Stimulated activated memory B cell treated with anti-CD40 and anti-IgM and Interleukin-4, amounts not matched to agents 10 μg/mL and 1 μg/mL and 100 μg/mL, for 72 hours (primary cell): ENCODE measurements around the gene MELTF.

ENCODE experiments used
- ATAC-seq: fragments of 150-1000 bp; cut with Tn5 transposase; 2 replicates; pipeline ENCODE4 v1.10.0; 2021
- H3K27ac Mint-ChIP-seq: one replicate; pipeline ENCODE4 v1.8.0; 2022; ENCODE audit warnings: mild to moderate bottlenecking, mixed read lengths
- H3K27me3 Mint-ChIP-seq: one replicate; pipeline ENCODE4 v1.8.0; 2022; ENCODE audit warnings: mixed read lengths
- H3K36me3 Mint-ChIP-seq: one replicate; pipeline ENCODE4 v1.8.0; 2022; ENCODE audit warnings: mixed read lengths
- H3K4me1 Mint-ChIP-seq: one replicate; pipeline ENCODE4 v1.8.0; 2022; ENCODE audit warnings: mixed read lengths
- H3K4me3 Mint-ChIP-seq: one replicate; pipeline ENCODE4 v1.8.0; 2022; ENCODE audit warnings: mild to moderate bottlenecking, moderate library complexity, mixed read lengths
- H3K9me3 Mint-ChIP-seq: one replicate; pipeline ENCODE4 v1.8.0; 2022; ENCODE audit warnings: mixed read lengths

MELTF gene

DNA sequence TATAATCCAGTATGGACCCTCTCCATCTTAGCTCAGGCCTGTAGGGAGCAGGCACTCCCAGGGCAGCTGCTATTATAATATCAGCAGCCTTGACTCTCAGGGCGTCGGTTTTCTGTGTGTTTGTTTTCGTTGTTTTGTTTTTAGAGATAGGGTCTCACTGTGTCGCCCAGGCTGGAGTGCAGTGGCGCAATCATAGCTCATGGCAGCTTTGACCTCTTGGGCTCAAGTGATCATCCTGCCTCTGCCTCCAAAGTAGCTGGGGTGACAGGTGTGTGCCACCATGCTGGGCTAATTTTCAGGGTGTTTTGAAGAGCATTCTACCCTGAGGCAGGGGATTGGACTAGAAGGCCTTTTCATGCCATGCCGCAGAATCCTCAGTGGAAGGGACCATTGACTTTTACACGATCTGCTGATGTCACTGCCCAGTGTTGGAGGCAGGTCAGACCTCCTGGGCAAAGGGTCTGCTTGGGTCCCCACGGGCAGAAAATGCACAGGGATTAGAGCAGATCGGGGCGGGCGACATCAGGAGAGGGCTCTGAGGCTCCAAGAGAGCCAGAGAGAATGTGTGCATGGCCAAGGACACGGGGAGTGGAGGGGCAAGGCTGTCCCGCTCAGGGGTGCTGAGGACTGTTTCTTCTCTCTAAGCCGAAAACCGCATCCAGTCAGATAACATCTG lies 7.8 kb downstream of the MELTF start:
- no peak for ATAC-seq
- Mint-ChIP-seq H3K9me3 (no peaks in the 10 kb centered on the region), H3K27ac (peak overlapping the region; percentile 90), H3K36me3 (peaks cover 25% of the 10 kb centered on the region), H3K27me3 (peaks cover 26% of the 10 kb centered on the region), H3K4me3 (no peak overlapping the region), H3K4me1 (peaks cover 44% of the 10 kb centered on the region)

DNA sequence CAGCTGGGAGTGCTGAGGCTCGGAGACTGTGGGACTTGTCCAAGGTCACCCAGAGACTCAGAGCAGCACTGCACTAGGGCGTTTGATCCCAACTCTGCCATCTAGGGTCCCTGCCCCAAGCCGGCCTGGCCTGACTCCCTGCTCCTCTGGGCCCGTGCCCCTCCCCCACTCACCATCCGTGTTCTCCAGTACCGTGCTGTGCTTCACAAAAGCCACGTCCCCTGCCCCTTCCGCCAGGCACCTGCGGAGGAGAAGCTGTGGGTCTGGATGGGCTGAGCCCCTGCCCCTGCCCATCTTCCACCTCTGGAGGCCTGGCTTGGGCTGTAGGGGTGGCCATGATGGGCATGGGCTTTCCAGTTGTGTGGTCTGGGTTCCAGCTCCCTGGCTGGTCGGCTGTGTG lies 8.4 kb downstream of the MELTF start:
- Mint-ChIP-seq H3K27ac (peak overlapping the region; percentile 41), H3K4me3 (no peak overlapping the region), H3K9me3 (no peaks in the 10 kb centered on the region), H3K36me3 (peaks cover 19% of the 10 kb centered on the region), H3K4me1 (peaks cover 44% of the 10 kb centered on the region), H3K27me3 (peaks cover 21% of the 10 kb centered on the region)
- no peak for ATAC-seq

DNA sequence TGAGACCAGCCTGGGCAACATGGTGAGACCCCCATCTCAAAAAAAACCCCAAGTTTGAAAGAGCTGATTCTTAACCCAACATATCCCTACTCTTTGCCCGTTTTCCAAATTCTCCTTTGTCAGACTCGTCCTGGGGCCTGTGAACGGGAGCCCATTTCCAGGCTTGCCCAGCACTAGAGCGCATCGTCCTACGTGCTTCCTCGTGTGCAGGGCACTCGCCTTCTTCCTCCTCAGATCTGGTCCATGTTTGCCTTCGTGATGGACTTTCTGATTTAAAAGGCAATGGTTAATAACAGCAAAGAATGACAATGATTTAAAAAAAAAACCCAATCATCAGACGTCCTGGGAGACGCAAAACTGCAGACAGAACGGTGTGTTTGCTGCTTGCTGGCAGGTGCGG lies 10.1 kb downstream of the MELTF start:
- H3K4me1 Mint-ChIP-seq: peaks cover 32% of the 10 kb centered on the region
- no peak overlapping the region for H3K27ac Mint-ChIP-seq
- peaks cover 12% of the 10 kb centered on the region for H3K27me3 Mint-ChIP-seq
- H3K9me3 Mint-ChIP-seq: no peaks in the 10 kb centered on the region
- ATAC-seq: no peak
- H3K4me3 Mint-ChIP-seq: no peak overlapping the region
- H3K36me3 Mint-ChIP-seq: peaks cover 2% of the 10 kb centered on the region

DNA sequence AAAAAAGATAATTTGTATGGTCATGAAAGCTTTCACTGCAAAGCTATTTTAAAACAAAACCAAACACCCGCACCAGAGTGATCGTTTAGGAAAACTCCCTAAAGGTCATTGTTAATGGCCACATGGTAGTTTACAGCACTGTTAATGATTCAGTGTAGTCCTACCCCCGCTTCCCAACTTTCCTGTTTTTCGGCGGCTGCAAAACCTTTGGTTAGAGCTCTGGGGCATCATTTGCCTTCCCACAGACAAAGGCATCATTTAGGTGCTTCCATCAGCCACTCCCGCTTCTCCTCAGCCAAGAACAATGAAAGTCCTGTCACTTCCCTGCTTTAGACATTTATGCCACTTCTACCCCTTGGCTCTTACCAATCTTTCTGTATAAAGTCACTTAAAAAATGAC lies 10.6 kb downstream of the MELTF start:
- no peak for ATAC-seq
- no peaks in the 10 kb centered on the region for H3K36me3 Mint-ChIP-seq
- H3K27ac Mint-ChIP-seq: no peak overlapping the region
- no peak overlapping the region for H3K4me3 Mint-ChIP-seq
- no peaks in the 10 kb centered on the region for H3K9me3 Mint-ChIP-seq
- H3K27me3 Mint-ChIP-seq: peaks cover 9% of the 10 kb centered on the region
- H3K4me1 Mint-ChIP-seq: peaks cover 28% of the 10 kb centered on the region

DNA sequence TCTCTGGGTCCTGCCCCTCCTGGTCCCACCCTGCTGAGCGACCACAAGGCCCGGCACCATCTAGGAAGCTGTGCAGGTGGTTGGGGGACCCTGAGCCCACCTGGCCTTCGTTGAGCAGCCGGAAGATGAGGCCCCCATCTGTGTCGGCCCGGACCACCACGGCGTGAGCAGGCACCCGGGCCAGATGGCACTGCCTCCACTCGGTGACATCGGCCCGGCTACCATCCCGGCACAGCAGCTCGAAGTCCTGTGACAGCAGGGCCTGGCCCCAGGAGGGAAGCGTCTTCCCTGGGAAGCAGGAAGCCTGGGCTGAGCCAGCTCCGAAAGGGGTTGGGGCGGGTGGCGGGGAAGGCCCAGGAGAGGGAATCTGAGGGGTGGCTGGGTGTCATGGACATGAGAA lies 12.6 kb downstream of the MELTF start:
- Mint-ChIP-seq H3K27me3 (peaks cover 9% of the 10 kb centered on the region), H3K27ac (no peak overlapping the region), H3K9me3 (no peaks in the 10 kb centered on the region), H3K4me1 (peaks cover 8% of the 10 kb centered on the region), H3K36me3 (no peaks in the 10 kb centered on the region), H3K4me3 (no peak overlapping the region)
- ATAC-seq: no peak

DNA sequence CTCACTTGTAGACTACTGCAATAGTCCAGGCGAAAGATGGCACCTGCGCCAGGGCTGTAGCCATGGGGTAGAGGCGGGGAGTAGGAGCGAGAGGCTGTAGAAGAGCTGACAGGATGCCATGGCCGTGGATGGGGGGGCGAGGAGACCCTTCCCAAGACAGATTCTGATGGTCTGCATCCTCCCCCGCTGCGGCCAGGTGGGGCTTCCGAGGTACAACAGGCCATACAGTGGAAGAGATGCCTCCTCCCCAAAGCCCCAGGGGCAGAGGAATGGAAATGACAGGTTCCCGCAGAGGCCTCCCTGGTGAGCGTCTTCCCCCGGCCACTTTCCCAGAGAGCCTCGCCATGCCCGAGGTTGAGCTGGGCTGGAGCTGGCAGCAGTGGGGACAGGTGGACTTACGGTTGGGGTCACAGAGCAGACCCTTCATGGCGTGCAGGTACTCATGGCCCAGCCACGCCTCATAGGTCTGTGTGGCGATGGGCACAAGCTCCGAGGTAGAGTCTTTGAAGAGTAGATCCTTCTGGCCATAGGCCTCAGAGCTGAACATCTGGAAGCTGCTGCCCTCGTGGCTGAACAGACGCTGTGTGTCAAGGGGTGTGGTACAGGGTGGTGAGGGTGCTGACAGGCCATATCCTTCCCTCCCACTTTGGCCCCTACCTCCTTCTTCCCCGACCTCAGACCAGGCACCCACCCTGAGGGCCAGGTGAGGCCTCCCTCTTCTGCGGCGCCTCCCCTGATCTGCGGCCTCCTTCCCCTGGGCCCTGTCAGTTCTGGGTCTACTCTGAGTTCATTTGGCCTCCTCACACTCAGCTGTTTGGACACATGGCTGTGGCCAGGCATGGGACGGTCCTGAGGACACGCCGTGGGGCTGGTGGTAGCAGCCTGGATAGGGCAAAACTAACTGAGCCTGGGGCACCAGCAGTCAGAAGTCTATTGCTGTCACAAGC lies 13.6 kb downstream of the MELTF start:
- Mint-ChIP-seq H3K9me3 (no peaks in the 10 kb centered on the region), H3K36me3 (no peaks in the 10 kb centered on the region), H3K27me3 (peaks cover 12% of the 10 kb centered on the region), H3K4me1 (peaks cover 1% of the 10 kb centered on the region), H3K27ac (no peak overlapping the region), H3K4me3 (no peak overlapping the region)
- peak; percentile 32 for ATAC-seq

DNA sequence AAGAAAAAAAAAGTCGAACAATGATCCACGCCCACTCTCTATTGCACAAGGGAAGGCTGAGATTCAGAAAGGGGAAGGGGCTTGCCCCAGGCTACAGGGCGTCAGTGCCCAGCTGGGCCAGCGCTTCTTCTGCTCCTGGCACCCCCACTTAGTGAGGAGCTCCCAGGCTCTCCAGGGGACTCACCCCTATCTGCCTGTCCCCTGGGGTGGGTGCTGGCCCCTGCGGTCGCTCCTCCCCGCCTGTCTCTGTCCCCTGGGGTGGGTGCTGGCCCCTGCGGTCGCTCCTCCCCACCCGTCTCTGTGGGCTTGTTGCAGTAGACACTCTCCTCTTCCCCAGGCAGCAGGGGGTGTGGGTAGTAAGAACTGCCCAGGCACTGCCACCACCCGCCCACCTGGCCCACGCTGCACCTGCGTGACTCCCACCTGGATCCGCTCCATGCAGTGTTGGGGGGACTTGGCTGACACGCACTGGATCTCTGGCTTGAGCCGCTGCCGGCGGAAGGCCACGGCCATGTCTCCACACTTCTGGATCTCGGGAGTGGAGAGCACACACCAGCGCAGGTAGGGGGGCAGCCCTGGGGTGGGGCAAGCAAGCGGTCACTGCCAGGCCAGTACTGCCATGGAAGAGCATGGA lies 14.6 kb downstream of the MELTF start:
- Mint-ChIP-seq H3K36me3 (no peaks in the 10 kb centered on the region), H3K27me3 (peaks cover 22% of the 10 kb centered on the region), H3K9me3 (no peaks in the 10 kb centered on the region), H3K27ac (no peak overlapping the region), H3K4me1 (peaks cover 6% of the 10 kb centered on the region), H3K4me3 (no peak overlapping the region)
- peak; percentile 31 for ATAC-seq

DNA sequence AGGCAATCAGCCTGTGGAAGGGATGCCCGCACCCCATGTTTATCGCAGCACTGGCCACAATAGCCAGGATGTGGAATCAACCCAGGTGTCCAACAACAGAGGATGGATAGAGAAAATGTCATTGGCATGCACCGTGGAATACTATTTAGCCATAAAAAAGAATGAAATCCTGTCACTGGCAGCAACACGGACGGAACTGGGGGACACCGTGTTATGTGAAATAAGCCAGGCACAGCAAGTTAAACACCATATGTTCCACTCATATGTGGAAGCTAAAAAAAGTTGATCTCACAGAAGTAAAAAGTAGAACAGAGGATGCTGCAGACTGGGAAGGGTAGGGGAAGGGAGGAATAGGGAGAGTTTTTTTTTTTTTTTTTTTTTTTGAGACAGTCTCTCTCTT lies 15.6 kb downstream of the MELTF start:
- no peak for ATAC-seq
- Mint-ChIP-seq H3K36me3 (no peaks in the 10 kb centered on the region), H3K9me3 (no peaks in the 10 kb centered on the region), H3K27me3 (peaks cover 28% of the 10 kb centered on the region), H3K27ac (no peak overlapping the region), H3K4me3 (no peak overlapping the region), H3K4me1 (peaks cover 6% of the 10 kb centered on the region)

DNA sequence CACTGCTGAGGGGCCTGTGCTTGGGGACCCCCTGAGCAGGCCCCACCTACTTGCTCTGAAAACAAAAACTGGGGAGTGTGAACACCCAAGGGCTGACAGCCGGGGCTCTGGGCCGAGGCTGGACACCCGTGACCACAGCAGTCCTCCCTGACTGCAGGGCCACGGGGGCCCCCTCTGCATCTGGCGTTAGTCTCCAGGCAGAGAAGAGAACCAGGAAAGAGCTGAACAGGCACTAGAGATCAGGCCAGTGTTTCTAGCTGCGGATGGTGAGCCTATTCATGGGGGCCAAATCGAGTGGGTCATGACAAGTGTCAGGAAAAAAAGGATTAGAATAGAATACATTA lies 17.1 kb downstream of the MELTF start:
- Mint-ChIP-seq H3K4me1 (peaks cover 6% of the 10 kb centered on the region), H3K36me3 (no peaks in the 10 kb centered on the region), H3K27me3 (peaks cover 32% of the 10 kb centered on the region), H3K4me3 (no peak overlapping the region), H3K9me3 (no peaks in the 10 kb centered on the region), H3K27ac (no peak overlapping the region)
- no peak for ATAC-seq

DNA sequence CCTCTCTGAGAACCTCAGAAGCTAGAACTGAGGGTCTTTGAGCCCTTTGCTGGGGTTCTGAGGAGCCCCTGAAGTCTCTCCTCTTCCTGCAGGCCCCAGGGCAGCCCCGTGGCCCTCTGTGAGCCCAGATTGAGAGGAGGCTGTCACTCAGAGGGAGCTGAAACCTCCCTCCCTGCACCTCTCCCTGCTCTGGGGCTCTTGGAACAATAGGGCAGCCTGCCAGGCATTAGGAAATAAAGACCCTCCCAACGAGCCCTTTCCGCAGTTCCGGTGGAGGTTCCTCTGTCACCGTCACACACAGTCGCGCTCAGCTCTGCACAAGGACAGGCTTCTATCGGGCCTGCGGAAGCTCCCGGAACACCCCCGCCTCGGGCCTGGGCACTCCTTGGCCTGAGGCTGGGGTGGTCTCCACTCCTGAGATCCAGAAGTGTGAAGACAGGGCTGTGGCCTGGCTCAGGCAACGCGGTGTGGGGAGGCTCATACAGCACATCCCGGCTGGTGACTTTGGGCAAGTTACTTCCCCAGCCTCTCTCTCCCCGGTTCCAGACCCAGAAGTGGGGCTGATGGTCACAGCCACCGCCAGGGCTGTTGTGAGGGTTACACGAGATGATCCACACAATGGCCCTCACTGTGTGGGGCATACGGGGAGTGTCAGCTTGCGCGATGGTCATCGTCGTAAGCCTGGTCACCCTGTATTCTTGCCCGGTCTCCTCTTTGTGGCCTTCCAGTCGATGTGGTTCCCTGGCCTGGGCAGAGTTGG lies 17.7 kb downstream of the MELTF start:
- H3K9me3 Mint-ChIP-seq: no peaks in the 10 kb centered on the region
- peaks cover 32% of the 10 kb centered on the region for H3K27me3 Mint-ChIP-seq
- H3K4me3 Mint-ChIP-seq: no peak overlapping the region
- H3K27ac Mint-ChIP-seq: peak overlapping the region; percentile 31
- H3K4me1 Mint-ChIP-seq: peaks cover 6% of the 10 kb centered on the region
- no peak for ATAC-seq
- no peaks in the 10 kb centered on the region for H3K36me3 Mint-ChIP-seq

DNA sequence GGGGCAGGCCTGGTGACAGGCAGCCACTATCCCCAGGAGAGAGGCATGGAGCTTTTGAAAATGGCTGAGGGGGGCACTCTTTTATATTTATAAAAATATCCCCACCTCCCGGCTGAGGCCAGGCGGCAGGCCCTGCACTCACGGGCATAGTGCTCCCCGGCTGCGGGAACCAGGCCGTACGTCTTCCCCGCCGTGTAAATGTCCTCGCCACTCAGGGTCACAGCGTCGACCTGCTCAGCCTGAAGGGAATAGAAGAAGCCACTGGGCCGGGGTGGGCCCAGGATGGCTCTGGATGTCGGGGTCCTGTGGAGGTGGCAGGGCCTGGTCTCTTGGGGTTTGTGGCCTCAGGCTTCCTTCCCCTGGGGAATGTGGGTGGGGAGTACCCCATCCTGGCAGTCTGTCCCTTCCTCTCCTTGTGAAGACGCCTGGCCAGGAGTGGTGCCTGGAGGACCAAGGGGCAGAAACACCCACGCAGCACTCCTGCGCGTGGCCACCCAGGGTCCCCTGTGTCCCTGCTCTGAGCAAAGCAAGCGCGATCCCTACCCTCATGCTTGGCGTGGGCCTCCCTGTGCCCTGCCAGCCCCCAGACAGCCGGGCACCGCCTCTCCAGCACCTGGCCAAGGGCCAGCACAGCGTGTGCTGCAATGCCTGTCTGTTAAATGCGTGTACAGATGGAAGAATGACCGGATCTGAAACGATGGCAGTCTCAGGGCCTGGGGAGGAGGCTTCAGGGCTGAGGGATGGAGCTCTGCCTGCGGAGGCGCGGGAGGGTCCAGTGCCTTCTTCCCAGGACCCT lies 18.9 kb downstream of the MELTF start:
- Mint-ChIP-seq H3K9me3 (no peaks in the 10 kb centered on the region), H3K27me3 (peaks cover 39% of the 10 kb centered on the region), H3K36me3 (peaks cover 5% of the 10 kb centered on the region), H3K27ac (peak overlapping the region; percentile 31), H3K4me3 (no peak overlapping the region), H3K4me1 (peaks cover 6% of the 10 kb centered on the region)
- no peak for ATAC-seq

DNA sequence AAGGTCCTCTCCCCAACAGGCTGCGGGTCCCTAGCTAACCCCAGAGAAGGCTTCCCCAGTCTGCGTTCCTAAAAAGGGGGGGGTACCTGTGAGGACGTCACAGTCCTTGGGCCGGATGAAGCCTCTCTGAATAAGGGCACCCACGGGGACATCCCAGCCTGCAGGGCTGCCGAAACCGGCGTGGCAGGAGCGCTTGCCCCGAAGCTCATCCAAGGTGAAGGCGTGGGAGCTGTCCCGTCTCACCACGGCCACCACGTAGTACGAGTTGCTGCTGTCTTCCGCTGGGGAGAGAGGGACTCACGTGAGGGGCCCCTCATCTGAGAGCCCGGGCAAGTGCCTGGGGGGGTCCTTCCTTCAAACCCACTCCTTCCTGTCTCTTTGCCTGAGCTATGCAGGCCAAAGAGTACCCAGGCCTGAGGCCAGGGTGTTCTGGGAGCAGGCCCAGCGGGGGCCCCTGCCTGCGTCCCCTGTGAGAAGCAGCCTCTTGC lies 20.0 kb downstream of the MELTF start:
- Mint-ChIP-seq H3K4me3 (no peak overlapping the region), H3K4me1 (peaks cover 7% of the 10 kb centered on the region), H3K9me3 (no peaks in the 10 kb centered on the region), H3K27ac (no peak overlapping the region), H3K27me3 (peaks cover 42% of the 10 kb centered on the region), H3K36me3 (peaks cover 14% of the 10 kb centered on the region)
- ATAC-seq: no peak

DNA sequence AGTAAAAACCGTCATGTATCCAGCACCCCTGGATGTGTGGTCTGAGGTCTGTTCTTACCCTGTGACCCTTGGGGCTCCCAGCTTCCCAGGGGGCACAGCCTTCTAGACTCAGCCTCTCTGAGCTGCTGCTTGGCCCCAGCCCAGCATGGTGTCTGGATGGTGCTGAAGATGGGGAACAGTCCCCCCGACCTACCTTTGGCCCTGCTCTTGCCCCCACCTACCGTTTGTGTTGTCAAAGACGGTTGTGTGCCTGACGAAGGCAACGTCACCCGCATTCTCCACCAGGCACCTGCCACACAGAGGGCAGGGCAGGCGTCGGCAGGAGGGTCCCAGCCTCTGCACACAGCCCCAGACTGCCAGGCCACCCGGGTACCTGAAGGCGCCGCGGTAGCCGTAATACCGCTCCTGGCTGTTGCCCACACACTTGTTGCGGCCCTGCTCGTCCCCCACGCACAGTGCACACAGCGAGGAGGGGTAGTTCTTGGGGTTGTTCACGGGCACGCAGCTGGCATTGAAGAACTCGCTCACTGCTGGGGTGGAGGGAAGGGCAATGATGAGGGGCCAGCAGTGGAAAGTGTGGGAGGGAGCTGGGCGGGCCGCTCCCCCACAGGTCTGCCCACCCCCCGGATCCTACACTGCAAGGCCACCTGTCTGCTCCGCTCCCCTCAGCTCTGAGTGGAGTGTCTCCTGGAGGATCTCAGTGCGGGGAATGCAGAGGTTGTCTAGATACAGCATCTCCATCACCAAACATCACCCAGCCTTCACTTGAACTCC lies 21.0 kb downstream of the MELTF start:
- no peaks in the 10 kb centered on the region for H3K9me3 Mint-ChIP-seq
- no peak overlapping the region for H3K27ac Mint-ChIP-seq
- H3K4me3 Mint-ChIP-seq: no peak overlapping the region
- ATAC-seq: no peak
- H3K36me3 Mint-ChIP-seq: peaks cover 14% of the 10 kb centered on the region
- peaks cover 16% of the 10 kb centered on the region for H3K4me1 Mint-ChIP-seq
- peaks cover 44% of the 10 kb centered on the region for H3K27me3 Mint-ChIP-seq

DNA sequence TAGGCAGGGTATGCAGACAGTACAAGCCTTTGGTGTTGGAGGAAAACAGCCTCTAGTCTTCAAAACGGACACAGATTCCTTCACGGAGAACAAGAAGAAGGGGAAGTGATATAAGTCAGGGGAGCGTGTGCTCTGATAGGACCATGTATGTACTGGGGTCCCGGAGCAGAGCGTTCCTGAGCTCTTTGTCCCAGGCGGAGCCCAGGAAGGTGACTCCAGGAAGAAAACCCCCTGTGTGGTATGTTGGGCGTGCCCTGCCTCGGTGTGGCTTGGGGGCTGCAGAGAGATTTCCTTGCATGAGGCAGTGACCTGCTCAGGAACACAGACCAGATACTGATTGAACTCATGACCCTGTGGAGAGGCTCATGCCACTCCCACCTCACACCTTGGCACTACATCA lies 21.7 kb downstream of the MELTF start:
- H3K36me3 Mint-ChIP-seq: peaks cover 14% of the 10 kb centered on the region
- H3K27ac Mint-ChIP-seq: no peak overlapping the region
- peaks cover 17% of the 10 kb centered on the region for H3K4me1 Mint-ChIP-seq
- ATAC-seq: no peak
- H3K27me3 Mint-ChIP-seq: peaks cover 44% of the 10 kb centered on the region
- H3K4me3 Mint-ChIP-seq: no peak overlapping the region
- H3K9me3 Mint-ChIP-seq: no peaks in the 10 kb centered on the region
